Calu3 (cell line): Measurements from ENCODE around the gene NFATC3. TPM values are rescaled to one million over a fixed set of nuclear protein-coding genes. Genes with fewer than 3 reads are reported as not detected.
"Not testable (repeated sequence)": the region's sequence is repeated elsewhere in the genome, so short reads cannot be mapped to it uniquely, and the experiment has no call there.

Source experiments
- BruUV-seq: library from RNA; stranded (reverse); fragments of 400-500 nt; replicated peaks from 2 replicates; lab custom pipeline; 2021; lab: Mats Ljungman, UMichigan
- CTCF ChIA-PET: fragments of 300-600 bp; sonication (Branson Sonifier 250); formaldehyde crosslinking; loops from one replicate; lab custom pipeline; 2022; ENCODE audit warnings: antibody characterized with exemption; lab: Charles Lee
- DNase-seq: peaks from one replicate; pipeline ENCODE4 v3.0.0; 2022
- H3K27ac Mint-ChIP-seq: one replicate; pipeline ENCODE4 v1.8.0; 2022; ENCODE audit warnings: mixed read lengths; ENCODE audit not compliant: unreplicated experiment
- H3K27me3 Mint-ChIP-seq: one replicate; pipeline ENCODE4 v1.8.0; 2022; ENCODE audit warnings: mixed read lengths; ENCODE audit not compliant: unreplicated experiment
- H3K36me3 Mint-ChIP-seq: one replicate; pipeline ENCODE4 v1.8.0; 2022; ENCODE audit warnings: mild to moderate bottlenecking, moderate library complexity, mixed read lengths; ENCODE audit not compliant: insufficient read depth, unreplicated experiment
- H3K4me1 Mint-ChIP-seq: one replicate; pipeline ENCODE4 v1.8.0; 2022; ENCODE audit warnings: mild to moderate bottlenecking, low read depth, mixed read lengths; ENCODE audit not compliant: unreplicated experiment
- H3K4me3 Mint-ChIP-seq: one replicate; pipeline ENCODE4 v1.8.0; 2022; ENCODE audit warnings: mild to moderate bottlenecking, low read depth, moderate library complexity, mixed read lengths; ENCODE audit not compliant: unreplicated experiment
- H3K9me3 Mint-ChIP-seq: one replicate; pipeline ENCODE4 v1.8.0; 2022; ENCODE audit warnings: low read depth, mixed read lengths; ENCODE audit not compliant: unreplicated experiment
- intact Hi-C: fragments of 100-400 bp; cut with micrococcal nuclease; formaldehyde crosslinking; loops from one replicate; pipeline ENCODE4 v1.10.0; 2022; ENCODE audit not compliant: unreplicated experiment
- total RNA-seq: library from RNA; stranded (reverse); gene quantifications from 2 replicates; pipeline ENCODE4 v1.2.3, GENCODE V29; 2022
- TF ChIP-seq, protein P1 (sequence below): fragments of 200-600 bp; IDR thresholded peaks from one replicate; pipeline ENCODE4 v1.8.0; 2022; ENCODE audit warnings: antibody characterized with exemption; ENCODE audit not compliant: unreplicated experiment

The NFATC3 gene
- total RNA-seq, 1 experiment from 2014 or later = 39.3 TPM

- H3K4me1 Mint-ChIP-seq = peaks cover 8% of the 10 kb centered on the region
- no peak overlapping the region for H3K27ac Mint-ChIP-seq
- CTCF ChIA-PET = no interaction called here
- no peaks in the 10 kb centered on the region for H3K9me3 Mint-ChIP-seq
- no TSS peak for BruUV-seq
- no peaks in the 10 kb centered on the region for H3K27me3 Mint-ChIP-seq
- intact Hi-C loops = no loop called here
- H3K36me3 Mint-ChIP-seq = peaks cover 5% of the 10 kb centered on the region
- H3K4me3 Mint-ChIP-seq = no peak overlapping the region
- TF ChIP-seq, protein P1, sequence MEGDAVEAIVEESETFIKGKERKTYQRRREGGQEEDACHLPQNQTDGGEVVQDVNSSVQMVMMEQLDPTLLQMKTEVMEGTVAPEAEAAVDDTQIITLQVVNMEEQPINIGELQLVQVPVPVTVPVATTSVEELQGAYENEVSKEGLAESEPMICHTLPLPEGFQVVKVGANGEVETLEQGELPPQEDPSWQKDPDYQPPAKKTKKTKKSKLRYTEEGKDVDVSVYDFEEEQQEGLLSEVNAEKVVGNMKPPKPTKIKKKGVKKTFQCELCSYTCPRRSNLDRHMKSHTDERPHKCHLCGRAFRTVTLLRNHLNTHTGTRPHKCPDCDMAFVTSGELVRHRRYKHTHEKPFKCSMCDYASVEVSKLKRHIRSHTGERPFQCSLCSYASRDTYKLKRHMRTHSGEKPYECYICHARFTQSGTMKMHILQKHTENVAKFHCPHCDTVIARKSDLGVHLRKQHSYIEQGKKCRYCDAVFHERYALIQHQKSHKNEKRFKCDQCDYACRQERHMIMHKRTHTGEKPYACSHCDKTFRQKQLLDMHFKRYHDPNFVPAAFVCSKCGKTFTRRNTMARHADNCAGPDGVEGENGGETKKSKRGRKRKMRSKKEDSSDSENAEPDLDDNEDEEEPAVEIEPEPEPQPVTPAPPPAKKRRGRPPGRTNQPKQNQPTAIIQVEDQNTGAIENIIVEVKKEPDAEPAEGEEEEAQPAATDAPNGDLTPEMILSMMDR = no peak
- DNase-seq = no peak
Observed at GRCh38 chr16:68117884-68118283, 32.7 kb downstream of the NFATC3 start.

GRCh38 chr16:68118954-68119353, 33.8 kb downstream of the NFATC3 start:
- H3K4me1 Mint-ChIP-seq, H3K27me3 Mint-ChIP-seq, H3K27ac Mint-ChIP-seq, DNase-seq, intact Hi-C loops, H3K36me3 Mint-ChIP-seq, H3K9me3 Mint-ChIP-seq, CTCF ChIA-PET, H3K4me3 Mint-ChIP-seq, BruUV-seq: not testable (repeated sequence)

- H3K9me3 Mint-ChIP-seq, H3K36me3 Mint-ChIP-seq, H3K4me1 Mint-ChIP-seq, BruUV-seq, H3K27me3 Mint-ChIP-seq, intact Hi-C loops, H3K4me3 Mint-ChIP-seq, H3K27ac Mint-ChIP-seq, DNase-seq: not testable (repeated sequence)
- CTCF ChIA-PET = interaction anchor here (0.6 to 1.0 kb wide), 4 partner anchors 78 to 309 kb away, joined by 3 to 4 read pairs (median 3); partner anchors contain the start of gene SLC7A6
Observed at GRCh38 chr16:68120496-68120895, 35.3 kb downstream of the NFATC3 start.

GRCh38 chr16:68126395-68126794, 41.2 kb downstream of the NFATC3 start:
- TF ChIP-seq, protein P1 = no peak
- Mint-ChIP-seq H3K9me3 (no peaks in the 10 kb centered on the region), H3K27me3 (no peaks in the 10 kb centered on the region), H3K4me1 (no peaks in the 10 kb centered on the region), H3K4me3 (no peak overlapping the region), H3K36me3 (peaks cover 5% of the 10 kb centered on the region), H3K27ac (no peak overlapping the region)
- no TSS peak for BruUV-seq
- CTCF ChIA-PET = interaction anchor here (0.6 kb wide), 1 partner anchor 64 kb away, joined by 4 read pairs; no protein-coding TSS in a partner anchor
- intact Hi-C loops = loop anchor here (5.0 kb wide), 1 partner anchor 39 kb away; the partner anchor contains the start of gene NFATC3
- DNase-seq = no peak

- Mint-ChIP-seq H3K9me3 (no peaks in the 10 kb centered on the region), H3K4me1 (peaks cover 9% of the 10 kb centered on the region), H3K27me3 (no peaks in the 10 kb centered on the region), H3K36me3 (no peaks in the 10 kb centered on the region), H3K4me3 (no peak overlapping the region), H3K27ac (no peak overlapping the region)
- no peak for DNase-seq
- BruUV-seq = no TSS peak
- CTCF ChIA-PET = interaction anchor here (0.5 to 0.8 kb wide), 2 partner anchors 44 to 312 kb away, joined by 3 read pairs; partner anchors contain the start of gene NFATC3
- TF ChIP-seq, protein P1 = no peak
- intact Hi-C loops = loop anchor here (5.0 kb wide), 1 partner anchor 41 kb away; the partner anchor contains the start of gene NFATC3
Observed at GRCh38 chr16:68128577-68129305, 43.6 kb downstream of the NFATC3 start.
